Putamen (tissue), 1 donor: ENCODE measurements around the gene PDCD1.
"Not testable (repeated sequence)": the region's sequence is repeated elsewhere in the genome, so short reads cannot be mapped to it uniquely, and the experiment has no call there.

ENCODE experiments used
- DNase-seq: peaks from one replicate; pipeline ENCODE4 v3.0.0-alpha.2; 2016; ENCODE audit warnings: low spot score

The PDCD1 gene

GRCh38 chr2:241858206-241859016 is at the start of gene PDCD1:
Gene PDCD1 (minus strand): TSS chr2:241858894. CDS start chr2:241858838, 56 bp downstream.
- no peak for DNase-seq

GRCh38 chr2:241907831-241908230 is 49.1 kb upstream of the PDCD1 start:
- not testable (repeated sequence) for DNase-seq

- no peak for DNase-seq
Observed at GRCh38 chr2:241906826-241907570, 48.3 kb upstream of the PDCD1 start.

GRCh38 chr2:241906378-241906770 is 47.7 kb upstream of the PDCD1 start:
- not testable (repeated sequence) for DNase-seq

GRCh38 chr2:241905716-241906377 is 47.2 kb upstream of the PDCD1 start:
- no peak for DNase-seq

- no peak for DNase-seq
Observed at GRCh38 chr2:241904791-241905710, 46.4 kb upstream of the PDCD1 start.

GRCh38 chr2:241904011-241904718 is 45.5 kb upstream of the PDCD1 start:
- no peak for DNase-seq

GRCh38 chr2:241903121-241904010 is 44.7 kb upstream of the PDCD1 start:
- DNase-seq, result no peak

- no peak for DNase-seq
Observed at GRCh38 chr2:241902357-241902991, 43.8 kb upstream of the PDCD1 start.

GRCh38 chr2:241901500-241902351 is 43.0 kb upstream of the PDCD1 start:
- no peak for DNase-seq

- no peak for DNase-seq
Observed at GRCh38 chr2:241901018-241901380, 42.3 kb upstream of the PDCD1 start.

GRCh38 chr2:241900251-241901017 is 41.7 kb upstream of the PDCD1 start:
- DNase-seq, result no peak

- no peak for DNase-seq
Observed at GRCh38 chr2:241898463-241899270, 40.0 kb upstream of the PDCD1 start.

GRCh38 chr2:241897231-241897916 is 38.7 kb upstream of the PDCD1 start:
- DNase-seq, result no peak

GRCh38 chr2:241896746-241897201 is 38.1 kb upstream of the PDCD1 start:
- DNase-seq, result no peak
